Mesodermal cell (in vitro differentiated cells): ENCODE results near the gene SOX14.

Source experiments
- H3K27ac ChIP-seq: 2 replicates; pipeline ENCODE4 v1.7.0; 2013; ENCODE audit warnings: mild to moderate bottlenecking, low read depth, low read length, moderate library complexity; ENCODE audit not compliant: severe bottlenecking
- H3K36me3 ChIP-seq: 2 replicates; pipeline ENCODE4 v1.7.1; 2013; ENCODE audit warnings: mild to moderate bottlenecking, low read length, moderate library complexity; ENCODE audit not compliant: control insufficient read depth, insufficient read depth
- H3K4me1 ChIP-seq: one replicate; pipeline ENCODE4 v1.7.1; 2013; ENCODE audit warnings: mild to moderate bottlenecking, low read length; ENCODE audit not compliant: insufficient read depth, control insufficient read depth, poor library complexity, severe bottlenecking
- H3K4me3 ChIP-seq: 2 replicates; pipeline ENCODE4 v1.7.0; 2013; ENCODE audit warnings: low read length, control low read depth, mild to moderate bottlenecking; ENCODE audit not compliant: insufficient read depth, poor library complexity, severe bottlenecking; ENCODE audit errors: extremely low read depth
- H3K9me3 ChIP-seq: 2 replicates; pipeline ENCODE4 v1.7.1; 2013; ENCODE audit warnings: mild to moderate bottlenecking, low read length, moderate library complexity; ENCODE audit not compliant: control insufficient read depth
- WGBS, 2 experiments: methylation state at CpG; one replicate each; pipeline ENCODE4 v1.1.5; 2013; ENCODE audit warnings: missing lambda C conversion rate in 2 of 2; ENCODE audit not compliant: insufficient coverage in 2 of 2; 5-methylcytosine and 5-hydroxymethylcytosine counted together

Gene SOX14

GRCh38 chr3:137768361-137769321 is 4.5 kb downstream of the SOX14 start:
- WGBS, 2 experiments = 2 to 3% methylated on average over 46 to 57 of the region's 59 CpGs
- H3K4me3 ChIP-seq = no peak overlapping the region
- H3K27ac ChIP-seq = no peak overlapping the region
- H3K4me1 ChIP-seq = peaks cover 13% of the 10 kb centered on the region
- no peaks in the 10 kb centered on the region for H3K36me3 ChIP-seq
- H3K9me3 ChIP-seq = no peaks in the 10 kb centered on the region

- Histone ChIP-seq H3K4me1 (peaks cover 9% of the 10 kb centered on the region), H3K27ac (no peak overlapping the region), H3K4me3 (no peak overlapping the region), H3K36me3 (no peaks in the 10 kb centered on the region), H3K9me3 (no peaks in the 10 kb centered on the region)
- 6% methylated on average over 18 to 20 of the region's 23 CpGs for WGBS, 2 experiments
Measured at GRCh38 chr3:137769322-137770065, 5.4 kb downstream of the SOX14 start.

DNA sequence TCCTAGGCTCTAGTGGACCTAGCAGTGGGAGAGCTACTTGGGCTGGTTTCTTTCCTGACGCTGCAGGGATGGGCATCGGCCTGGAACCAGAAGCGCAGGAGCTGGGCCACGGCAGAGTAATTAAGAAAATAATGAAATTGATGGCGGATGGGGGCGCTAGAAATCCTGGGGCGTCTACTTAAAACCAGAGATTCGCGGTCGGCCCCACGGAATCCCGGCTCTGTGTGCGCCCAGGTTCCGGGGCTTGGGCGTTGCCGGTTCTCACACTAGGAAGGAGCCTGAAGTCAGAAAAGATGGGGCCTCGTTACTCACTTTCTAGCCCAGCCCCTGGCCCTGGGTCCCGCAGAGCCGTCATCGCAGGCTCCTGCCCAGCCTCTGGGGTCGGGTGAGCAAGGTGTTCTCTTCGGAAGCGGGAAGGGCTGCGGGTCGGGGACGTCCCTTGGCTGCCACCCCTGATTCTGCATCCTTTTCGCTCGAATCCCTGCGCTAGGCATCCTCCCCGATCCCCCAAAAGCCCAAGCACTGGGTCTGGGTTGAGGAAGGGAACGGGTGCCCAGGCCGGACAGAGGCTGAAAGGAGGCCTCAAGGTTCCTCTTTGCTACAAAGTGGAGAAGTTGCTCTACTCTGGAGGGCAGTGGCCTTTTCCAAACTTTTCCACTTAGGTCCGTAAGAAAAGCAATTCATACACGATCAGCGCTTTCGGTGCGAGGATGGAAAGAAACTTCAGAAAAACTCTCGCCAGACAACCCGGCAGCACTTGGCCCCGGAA is 6.1 kb downstream of the SOX14 start:
- H3K27ac ChIP-seq = no peak overlapping the region
- no peaks in the 10 kb centered on the region for H3K36me3 ChIP-seq
- no peak overlapping the region for H3K4me3 ChIP-seq
- no peaks in the 10 kb centered on the region for H3K9me3 ChIP-seq
- 3 to 4% methylated on average over 22 to 32 of the region's 40 CpGs for WGBS, 2 experiments
- peaks cover 2% of the 10 kb centered on the region for H3K4me1 ChIP-seq

DNA sequence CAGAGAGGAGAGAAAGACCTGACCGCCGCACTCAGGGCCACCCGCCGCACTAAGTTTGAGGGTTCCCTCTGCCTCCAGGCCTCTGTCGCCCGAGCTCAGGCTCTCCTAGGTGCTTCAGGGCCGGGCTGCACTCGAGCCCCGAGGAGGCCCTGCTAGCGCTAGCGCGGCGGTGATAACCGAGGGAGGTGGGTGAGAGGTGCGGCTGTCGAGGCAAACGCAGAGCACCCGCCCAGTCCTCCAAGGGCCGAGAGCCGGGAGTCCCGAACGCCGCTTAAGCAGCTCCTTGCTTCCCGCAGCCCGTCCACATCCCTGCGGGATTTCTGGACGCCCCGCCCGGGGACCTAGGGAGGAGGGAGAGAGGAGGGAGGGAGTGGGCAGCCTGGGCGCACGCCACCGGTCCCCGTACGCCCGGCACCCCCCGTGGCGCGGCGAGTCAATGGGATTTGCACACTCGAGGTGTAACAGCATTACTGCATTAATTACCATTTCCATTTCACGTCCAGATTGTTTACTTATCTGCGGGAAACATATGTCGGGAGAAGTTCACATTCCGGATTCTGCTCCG is 6.8 kb downstream of the SOX14 start:
- WGBS, 2 experiments = 0 to 2% methylated on average over 25 to 37 of the region's 45 CpGs

GRCh38 chr3:137771401-137772213 is 7.5 kb downstream of the SOX14 start:
- Histone ChIP-seq H3K36me3 (no peaks in the 10 kb centered on the region), H3K4me1 (no peaks in the 10 kb centered on the region), H3K9me3 (no peaks in the 10 kb centered on the region), H3K4me3 (peak overlapping the region; percentile 12), H3K27ac (no peak overlapping the region)
- 0% methylated on average over 29 to 38 of the region's 53 CpGs for WGBS, 2 experiments

More for the DNA sequence above, 6.8 kb downstream of the SOX14 start:
- H3K36me3 ChIP-seq = no peaks in the 10 kb centered on the region
- H3K4me1 ChIP-seq = no peaks in the 10 kb centered on the region
- H3K4me3 ChIP-seq = no peak overlapping the region
- H3K9me3 ChIP-seq = no peaks in the 10 kb centered on the region
- no peak overlapping the region for H3K27ac ChIP-seq

DNA sequence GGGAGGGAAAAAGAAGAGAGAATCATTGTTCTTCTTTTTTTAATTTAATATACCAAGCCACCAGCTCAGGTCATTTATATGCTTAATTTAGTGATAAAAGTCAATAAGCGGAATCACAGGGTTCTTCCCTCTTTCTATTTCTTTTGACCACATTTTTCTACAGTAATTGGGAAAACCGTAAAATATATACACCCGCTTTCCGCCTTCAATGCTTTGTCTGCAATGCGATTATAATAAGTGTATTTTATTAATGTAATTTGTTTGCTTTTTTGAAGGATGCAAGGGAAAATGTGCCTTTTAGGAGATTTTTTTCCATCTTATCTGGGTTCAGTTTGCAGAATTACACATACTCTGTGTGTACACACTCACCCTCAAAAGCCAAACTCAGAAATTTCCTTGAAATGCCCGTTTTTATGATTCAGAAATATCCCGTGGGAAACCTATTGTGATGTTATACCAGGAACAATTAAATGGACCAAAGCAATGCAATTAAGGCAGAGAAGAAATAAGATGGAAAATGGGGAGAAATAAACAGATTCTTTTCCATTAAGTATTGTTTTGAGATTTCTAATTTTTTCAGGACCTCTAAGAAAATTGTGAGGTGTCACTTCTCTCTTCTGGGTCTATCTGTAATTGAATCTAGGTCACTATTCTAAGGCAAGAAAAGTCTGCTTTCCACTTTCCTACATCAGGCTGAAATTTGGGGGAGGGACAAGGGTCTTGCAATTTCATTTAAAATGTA is 8.3 kb downstream of the SOX14 start:
- H3K9me3 ChIP-seq = no peaks in the 10 kb centered on the region
- no peak overlapping the region for H3K27ac ChIP-seq
- H3K4me1 ChIP-seq = no peaks in the 10 kb centered on the region
- WGBS, 2 experiments = no CpG with 5 or more reads among the region's 7 CpGs
- no peak overlapping the region for H3K4me3 ChIP-seq
- H3K36me3 ChIP-seq = no peaks in the 10 kb centered on the region

GRCh38 chr3:137778941-137779340 is 14.8 kb downstream of the SOX14 start:
- no peak overlapping the region for H3K27ac ChIP-seq
- H3K36me3 ChIP-seq = no peaks in the 10 kb centered on the region
- no peak overlapping the region for H3K4me3 ChIP-seq
- H3K9me3 ChIP-seq = no peaks in the 10 kb centered on the region
- H3K4me1 ChIP-seq = no peaks in the 10 kb centered on the region
- WGBS, 2 experiments = 38 to 40% methylated on average over 1 to 2 of the region's 2 CpGs

- H3K9me3 ChIP-seq = no peaks in the 10 kb centered on the region
- H3K36me3 ChIP-seq = no peaks in the 10 kb centered on the region
- H3K4me1 ChIP-seq = no peaks in the 10 kb centered on the region
- WGBS, 2 experiments = 77 to 90% methylated on average over 2 to 4 of the region's 6 CpGs
- no peak overlapping the region for H3K4me3 ChIP-seq
- H3K27ac ChIP-seq = no peak overlapping the region
Measured at GRCh38 chr3:137787529-137787928, 23.4 kb downstream of the SOX14 start.

DNA sequence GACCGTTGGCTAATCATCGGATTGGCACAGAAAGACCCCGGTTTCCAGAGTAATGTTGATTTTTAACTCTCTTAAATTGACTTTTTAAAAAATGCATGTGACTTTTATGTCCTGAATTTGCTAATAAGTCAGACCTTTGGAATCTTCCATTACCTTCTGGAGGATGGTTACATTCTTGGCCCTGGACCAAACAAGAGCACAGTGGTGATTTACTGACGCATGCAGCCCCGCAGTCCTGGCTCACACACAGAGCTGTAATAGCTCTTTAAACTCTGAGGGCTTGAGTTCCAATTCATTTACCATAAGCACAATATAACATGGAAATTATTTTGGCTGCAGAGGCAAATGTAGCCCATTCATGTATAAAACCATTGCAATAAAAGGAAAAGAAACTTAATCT is 25.1 kb downstream of the SOX14 start:
- no peaks in the 10 kb centered on the region for H3K4me1 ChIP-seq
- no peak overlapping the region for H3K4me3 ChIP-seq
- no peaks in the 10 kb centered on the region for H3K9me3 ChIP-seq
- H3K36me3 ChIP-seq = no peaks in the 10 kb centered on the region
- no peak overlapping the region for H3K27ac ChIP-seq
- WGBS, 2 experiments = 86 to 100% methylated on average over 2 to 3 of the region's 5 CpGs
